Ovary (tissue), 9 donors: Measurements from ENCODE around the gene MEGF6. TPM values are rescaled to one million over a fixed set of nuclear protein-coding genes. Genes with fewer than 3 reads are reported as not detected.

Experiments
- DNase-seq, 5 donors: peaks; one replicate each; pipeline ENCODE4 v3.0.0-alpha.2; 2019 to 2020
- H3K27ac ChIP-seq, 2 donors: fragments of 200-600 bp; one replicate each; pipeline versions ENCODE4 v1.5.1 to v1.8.0; 2019 to 2022
- H3K27me3 ChIP-seq: fragments of 200-600 bp; one replicate; pipeline ENCODE4 v1.8.0; 2022
- H3K36me3 ChIP-seq: fragments of 200-600 bp; sonication (generic); one replicate; pipeline ENCODE4 v1.5.1; 2019
- H3K4me1 ChIP-seq: one replicate; pipeline ENCODE4 v1.8.1; 2013; ENCODE audit warnings: mild to moderate bottlenecking, moderate library complexity; ENCODE audit not compliant: insufficient read depth
- H3K4me3 ChIP-seq: fragments of 200-600 bp; sonication (generic); one replicate; pipeline ENCODE4 v1.5.1; 2017
- H3K9me3 ChIP-seq, 2 donors: fragments of 200-600 bp in 1 of 2; sonication (generic) in 1 of 2; one replicate each; pipeline versions ENCODE4 v1.5.1 to v1.8.1; 2013 to 2019; ENCODE audit warnings: mild to moderate bottlenecking in 1 of 2, moderate library complexity in 1 of 2
- CTCF ChIP-seq, 3 donors: fragments of 450-650 bp in 2 of 3; fragments of 200-600 bp in 1 of 3; IDR thresholded peaks; one replicate each; pipeline versions ENCODE4 v1.5.1 to v1.8.0; 2016 to 2022; ENCODE audit warnings: antibody characterized with exemption in 3 of 3, mild to moderate bottlenecking in 1 of 3
- EP300 ChIP-seq: sonication (generic); formaldehyde crosslinking; IDR thresholded peaks from one replicate; pipeline ENCODE4 v1.6.1; 2017; ENCODE audit warnings: antibody characterized with exemption
- POLR2A ChIP-seq: fragments of 450-650 bp; IDR thresholded peaks from one replicate; pipeline ENCODE4 v1.6.1; 2017; ENCODE audit warnings: antibody characterized with exemption, mild to moderate bottlenecking, moderate library complexity
- WGBS, 3 donors: extraction: QIAGEN DNeasy Blood & Tissue Kit in 1 of 3; methylation state at CpG; one replicate each; pipeline versions ENCODE4 v1.1.5 to v1.1.7; 2013 to 2017; 5-methylcytosine and 5-hydroxymethylcytosine counted together
- intact Hi-C, 4 donors: fragments of 100-400 bp; cut with DNase I; formaldehyde crosslinking; loops; one replicate each; pipeline versions ENCODE4 v1.11.0 to v1.15.1; 2022 to 2023
- polyA plus RNA-seq, 2 donors: library from polyadenylated mRNA; stranded (reverse); fragments of 200-250 nt in 1 of 2; fragments of 350-450 nt in 1 of 2; fragmentation: Illumina TruSeq in 1 of 2; extraction: RNeasy Lipid Tissue Mini Kit (QIAGEN cat#74804) in 1 of 2; gene quantifications; one replicate each; pipeline ENCODE4 v1.2.3, GENCODE V29; 2013 to 2014
- total RNA-seq, 7 donors: library from RNA; depleted of rRNA in 2 of 7; stranded (reverse); fragments of >200 nt in 2 of 7; fragmentation: NEBNext Ultra II Directional in 3 of 7; extraction: Animal tissue kit (Norgen Biotek cat#: 25700) in 3 of 7; gene quantifications; one replicate each; pipeline versions ENCODE4 v1.1.0 to v1.2.4, GENCODE V29; 2016 to 2023
- donor health status: DM: no; HTN: no; CAD: no; lungs with moderate emphysema.
- donor health status: DM: no; HTN: no; CAD: no.
- donor health status: Bipolar disorder and iron deficiency.
- donor health status: DM: yes; HTN: yes; CAD: no.
- donor health status: DM: no; HTN: no; CAD: no.
- donor health status: DM: yes; HTN: yes; CAD: no.

MEGF6 gene
- total and polyA plus RNA-seq, 9 donors, result 0.10 to 117 (median 12.5) TPM

DNA sequence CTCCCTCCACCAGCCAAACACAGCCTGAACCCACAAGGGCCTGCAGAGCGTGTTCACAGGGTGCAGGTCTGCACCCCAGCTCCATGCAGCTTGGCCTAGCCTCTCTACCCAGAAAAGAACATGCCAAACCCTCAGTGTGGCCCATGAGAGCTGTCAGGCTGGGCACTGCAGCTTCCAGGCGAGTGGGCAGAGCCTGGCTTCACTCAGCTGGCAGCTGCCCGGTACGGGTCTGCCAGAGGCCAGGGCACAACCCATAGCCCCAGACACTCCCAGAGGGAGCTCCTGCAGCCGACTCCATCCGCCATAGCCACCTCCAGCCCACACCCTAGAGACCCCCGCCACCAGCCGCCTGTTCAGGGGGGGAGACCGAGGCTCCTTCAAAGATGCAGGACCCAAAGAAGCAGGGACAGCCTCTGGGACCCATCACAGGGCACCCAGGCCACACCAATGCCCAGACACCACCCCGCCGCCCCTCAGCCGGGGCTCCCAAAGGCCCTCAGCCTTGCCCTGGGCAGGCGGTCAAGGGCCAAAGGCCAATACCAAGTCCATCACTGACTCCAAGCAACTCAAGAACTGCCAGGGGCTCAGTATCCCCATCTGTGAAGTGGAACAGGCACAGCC, 42.4 kb downstream of the MEGF6 start:
- Histone ChIP-seq H3K9me3 (no peaks in the 10 kb centered on the region), H3K4me1 (no peaks in the 10 kb centered on the region), H3K27ac (no peak overlapping the region), H3K4me3 (no peak overlapping the region), H3K27me3 (no peaks in the 10 kb centered on the region), H3K36me3 (no peaks in the 10 kb centered on the region)
- intact Hi-C loops, result loop anchor here in 1 of 4 donors (5.0 kb wide), 1 partner anchor 48 kb away; no protein-coding TSS in a partner anchor
- WGBS, 3 donors, result 88 to 93% (median 91%) methylated on average over 13 of the region's 13 CpGs
- DNase-seq, result no peak
- no peak for TF ChIP-seq CTCF (IDR thresholded peaks at IDR 0.05)
- TF ChIP-seq POLR2A, result no peak
- no peak for TF ChIP-seq EP300

GRCh38 chr1:3566951-3567804, 44.1 kb downstream of the MEGF6 start:
- no peak for DNase-seq
- no peak overlapping the region for H3K4me3 ChIP-seq
- 90 to 93% (median 92%) methylated on average over 28 to 32 of the region's 32 CpGs for WGBS, 3 donors
- H3K27me3 ChIP-seq, result no peaks in the 10 kb centered on the region
- no peaks in the 10 kb centered on the region for H3K4me1 ChIP-seq
- H3K27ac ChIP-seq, result no peak overlapping the region
- TF ChIP-seq POLR2A (no peak), CTCF (IDR thresholded peaks at IDR 0.05) (no peak), EP300 (no peak)
- H3K9me3 ChIP-seq, result no peaks in the 10 kb centered on the region
- no peaks in the 10 kb centered on the region for H3K36me3 ChIP-seq
- intact Hi-C loops, result loop anchor here in 1 of 4 donors (5.0 kb wide), 1 partner anchor 50 kb away; no protein-coding TSS in a partner anchor

GRCh38 chr1:3566003-3566885, 45.1 kb downstream of the MEGF6 start:
- Histone ChIP-seq H3K4me3 (no peak overlapping the region), H3K27me3 (no peaks in the 10 kb centered on the region), H3K27ac (no peak overlapping the region), H3K36me3 (no peaks in the 10 kb centered on the region), H3K4me1 (no peaks in the 10 kb centered on the region), H3K9me3 (no peaks in the 10 kb centered on the region)
- no peak for DNase-seq
- WGBS, 3 donors, result 76 to 89% (median 83%) methylated on average over 11 to 27 of the region's 27 CpGs
- intact Hi-C loops, result loop anchor here in 1 of 4 donors (5.0 kb wide), 1 partner anchor 51 kb away; no protein-coding TSS in a partner anchor
- TF ChIP-seq EP300, result no peak
- no peak for TF ChIP-seq CTCF (IDR thresholded peaks at IDR 0.05)
- no peak for TF ChIP-seq POLR2A
